ENCODE data around the gene ANTKMT.
A peak's percentile ranks its signal among the peaks of the same experiment; 100 is the strongest.
"Not testable (repeated sequence)": the region's sequence is repeated elsewhere in the genome, so short reads cannot be mapped to it uniquely, and the experiment has no call there.

ANTKMT gene

GRCh38 chr16:681746-682427 lies 39.1 kb upstream of the ANTKMT start:
- DNase-seq (ENCODE audit: low read depth in 2 of 2), result no peak

GRCh38 chr16:682493-683395 lies 38.2 kb upstream of the ANTKMT start:
- DNase-seq (ENCODE audit: low read depth in 2 of 2), result no peak

- no peak for DNase-seq (ENCODE audit: low read depth in 2 of 2)
Observed at GRCh38 chr16:683396-684070, 37.4 kb upstream of the ANTKMT start.

GRCh38 chr16:684071-684794 lies 36.7 kb upstream of the ANTKMT start, which contains the start of gene JMJD8:
Gene JMJD8, minus strand, starts transcription at chr16:684334. Its CDS starts 15 bp downstream, at chr16:684319.
- DNase-seq (ENCODE audit: low read depth in 2 of 2), result peak; percentile 89 to 97

- no peak for DNase-seq (ENCODE audit: low read depth in 2 of 2)
Observed at GRCh38 chr16:684961-685696, 35.8 kb upstream of the ANTKMT start.

GRCh38 chr16:685967-686366 lies 35.0 kb upstream of the ANTKMT start:
- no peak for DNase-seq (ENCODE audit: low read depth in 2 of 2)

GRCh38 chr16:686459-687260 lies 34.3 kb upstream of the ANTKMT start:
- DNase-seq (ENCODE audit: low read depth in 2 of 2), result no peak

GRCh38 chr16:687499-687898 lies 33.4 kb upstream of the ANTKMT start:
- DNase-seq (ENCODE audit: low read depth in 2 of 2), result no peak

- no peak for DNase-seq (ENCODE audit: low read depth in 2 of 2)
Observed at GRCh38 chr16:689175-689897, 31.6 kb upstream of the ANTKMT start.

GRCh38 chr16:691242-691641 lies 29.7 kb upstream of the ANTKMT start:
- DNase-seq (ENCODE audit: low read depth in 2 of 2), result not testable (repeated sequence)

GRCh38 chr16:692356-693108 lies 28.4 kb upstream of the ANTKMT start:
- DNase-seq (ENCODE audit: low read depth in 2 of 2), result no peak

- no peak for DNase-seq (ENCODE audit: low read depth in 2 of 2)
Observed at GRCh38 chr16:693364-693763, 27.6 kb upstream of the ANTKMT start.

- peak in 1 of 2 donors; percentile 53 for DNase-seq (ENCODE audit: low read depth in 2 of 2)
Observed at GRCh38 chr16:693766-694165, 27.2 kb upstream of the ANTKMT start.

GRCh38 chr16:694187-694862 lies 26.6 kb upstream of the ANTKMT start:
- no peak for DNase-seq (ENCODE audit: low read depth in 2 of 2)

- no peak for DNase-seq (ENCODE audit: low read depth in 2 of 2)
Observed at GRCh38 chr16:694863-695354, 26.0 kb upstream of the ANTKMT start.

- peak in 1 of 2 donors; percentile 62 for DNase-seq (ENCODE audit: low read depth in 2 of 2)
Observed at GRCh38 chr16:695355-696089, 25.4 kb upstream of the ANTKMT start.
